Lower leg skin (tissue), 3 donors: ENCODE results near the gene ZNF783.

Source experiments
- POLR2A ChIP-seq, 2 donors: fragments of 450-650 bp; IDR thresholded peaks; one replicate each; pipeline ENCODE4 v1.6.1; 2016 to 2017; ENCODE audit warnings: antibody characterized with exemption in 2 of 2, mild to moderate bottlenecking in 1 of 2, moderate library complexity in 1 of 2
- TF ChIP-seq, protein P1 (sequence below), 3 donors: fragments of 450-650 bp; IDR thresholded peaks; one replicate each; pipeline ENCODE4 v1.5.1; 2016; ENCODE audit warnings: antibody characterized with exemption in 3 of 3, mild to moderate bottlenecking in 3 of 3, moderate library complexity in 2 of 3

DNA sequence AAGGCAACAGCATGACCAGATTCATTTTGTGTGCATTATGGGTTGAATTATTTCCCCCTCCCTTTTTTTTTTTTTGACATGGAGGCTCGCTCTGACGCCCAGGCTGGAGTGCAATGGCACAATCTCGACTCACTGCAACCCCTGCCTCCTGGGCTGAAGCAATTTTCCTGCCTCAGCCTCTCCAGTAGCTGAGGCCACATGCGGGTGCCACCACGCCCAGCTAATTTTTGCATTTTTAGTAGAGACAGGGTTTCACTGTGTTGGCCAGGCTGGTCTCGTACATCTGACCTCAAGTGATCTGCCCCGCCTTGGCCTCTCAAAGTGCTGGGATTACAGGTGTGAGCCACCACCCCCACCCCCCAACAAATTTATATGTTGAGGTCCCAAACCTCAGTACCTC is 42.0 kb downstream of the ZNF783 start:
- TF ChIP-seq, protein P1, sequence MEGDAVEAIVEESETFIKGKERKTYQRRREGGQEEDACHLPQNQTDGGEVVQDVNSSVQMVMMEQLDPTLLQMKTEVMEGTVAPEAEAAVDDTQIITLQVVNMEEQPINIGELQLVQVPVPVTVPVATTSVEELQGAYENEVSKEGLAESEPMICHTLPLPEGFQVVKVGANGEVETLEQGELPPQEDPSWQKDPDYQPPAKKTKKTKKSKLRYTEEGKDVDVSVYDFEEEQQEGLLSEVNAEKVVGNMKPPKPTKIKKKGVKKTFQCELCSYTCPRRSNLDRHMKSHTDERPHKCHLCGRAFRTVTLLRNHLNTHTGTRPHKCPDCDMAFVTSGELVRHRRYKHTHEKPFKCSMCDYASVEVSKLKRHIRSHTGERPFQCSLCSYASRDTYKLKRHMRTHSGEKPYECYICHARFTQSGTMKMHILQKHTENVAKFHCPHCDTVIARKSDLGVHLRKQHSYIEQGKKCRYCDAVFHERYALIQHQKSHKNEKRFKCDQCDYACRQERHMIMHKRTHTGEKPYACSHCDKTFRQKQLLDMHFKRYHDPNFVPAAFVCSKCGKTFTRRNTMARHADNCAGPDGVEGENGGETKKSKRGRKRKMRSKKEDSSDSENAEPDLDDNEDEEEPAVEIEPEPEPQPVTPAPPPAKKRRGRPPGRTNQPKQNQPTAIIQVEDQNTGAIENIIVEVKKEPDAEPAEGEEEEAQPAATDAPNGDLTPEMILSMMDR (IDR thresholded peaks at IDR 0.05) = no peak
- TF ChIP-seq POLR2A (IDR thresholded peaks at IDR 0.05) = no peak
